Neural progenitor cell (in vitro differentiated cells): ENCODE data around the gene KCNC1. TPM values are rescaled to one million over a fixed set of nuclear protein-coding genes. Genes with fewer than 3 reads are reported as not detected.

Source experiments
- DNase-seq: peaks from one replicate; pipeline ENCODE4 v3.0.0-alpha.2; 2016; ENCODE audit warnings: low spot score
- H2AFZ ChIP-seq: fragments of 200-600 bp; sonication (generic); replicated peaks from 2 replicates; pipeline ENCODE4 v1.6.1; 2016; ENCODE audit warnings: antibody characterized with exemption
- H3F3A ChIP-seq: fragments of 200-600 bp; sonication (generic); 2 replicates; pipeline ENCODE4 v1.6.1; 2016; ENCODE audit warnings: antibody characterized with exemption, low read depth
- H3K27ac ChIP-seq: fragments of 200-600 bp; sonication (generic); 2 replicates; pipeline ENCODE4 v1.5.1; 2016; ENCODE audit warnings: mild to moderate bottlenecking
- H3K27me3 ChIP-seq: fragments of 200-600 bp; sonication (generic); 2 replicates; pipeline ENCODE4 v1.6.1; 2016; ENCODE audit warnings: mild to moderate bottlenecking, moderate library complexity
- H3K36me3 ChIP-seq: fragments of 200-600 bp; sonication (generic); 2 replicates; pipeline ENCODE4 v1.5.1; 2016
- H3K4me1 ChIP-seq: fragments of 200-600 bp; sonication (generic); 2 replicates; pipeline ENCODE4 v1.6.1; 2016; ENCODE audit warnings: mixed run types
- H3K4me2 ChIP-seq: fragments of 200-600 bp; sonication (generic); 2 replicates; pipeline ENCODE4 v1.6.1; 2016
- H3K4me3 ChIP-seq: fragments of 200-600 bp; sonication (generic); 2 replicates; pipeline ENCODE4 v1.5.1; 2016
- H3K79me2 ChIP-seq: fragments of 200-600 bp; sonication (generic); 2 replicates; pipeline ENCODE4 v1.6.1; 2016; ENCODE audit warnings: low read depth
- H3K9ac ChIP-seq: fragments of 200-600 bp; sonication (generic); 2 replicates; pipeline ENCODE4 v1.6.1; 2016
- H3K9me3 ChIP-seq: fragments of 200-600 bp; sonication (generic); 2 replicates; pipeline ENCODE4 v1.5.1; 2016; ENCODE audit warnings: low read depth
- H4K20me1 ChIP-seq: fragments of 200-600 bp; sonication (generic); 2 replicates; pipeline ENCODE4 v1.6.1; 2016; ENCODE audit warnings: low read depth
- H3K27ac Mint-ChIP-seq: 3 replicates; pipeline ENCODE4 v1.8.0; 2021; ENCODE audit warnings: mixed read lengths
- H3K27me3 Mint-ChIP-seq: 2 replicates; pipeline ENCODE4 v1.8.0; 2022; ENCODE audit warnings: low read depth, mild to moderate bottlenecking, inconsistent platforms, moderate library complexity, mixed read lengths; ENCODE audit not compliant: insufficient read depth
- H3K36me3 Mint-ChIP-seq: 3 replicates; pipeline ENCODE4 v1.8.0; 2021; ENCODE audit warnings: mixed read lengths
- H3K4me1 Mint-ChIP-seq: 3 replicates; pipeline ENCODE4 v1.8.0; 2021; ENCODE audit warnings: mixed read lengths
- H3K4me3 Mint-ChIP-seq: 3 replicates; pipeline ENCODE4 v1.8.0; 2021; ENCODE audit warnings: mild to moderate bottlenecking, moderate library complexity, mixed read lengths
- H3K9me3 Mint-ChIP-seq: 3 replicates; pipeline ENCODE4 v1.8.0; 2020; ENCODE audit warnings: mixed read lengths
- EZH2 ChIP-seq: fragments of 200-600 bp; sonication (generic); IDR thresholded peaks from 2 replicates; pipeline ENCODE4 v1.6.1; 2017; ENCODE audit warnings: antibody characterized with exemption, mild to moderate bottlenecking, moderate library complexity
- EZH2phosphoT487 ChIP-seq: fragments of 200-600 bp; sonication (generic); IDR thresholded peaks from 2 replicates; pipeline ENCODE4 v1.6.1; 2017; ENCODE audit warnings: antibody characterized with exemption
- total RNA-seq: library from RNA; depleted of rRNA; stranded (reverse); fragments of >200 nt; gene quantifications from 2 replicates; pipeline ENCODE4 v1.2.3, GENCODE V29; 2015; ENCODE audit warnings: low replicate concordance
- TF ChIP-seq, protein P1 (sequence below): fragments of 200-600 bp; sonication (generic); IDR thresholded peaks from 2 replicates; pipeline ENCODE4 v1.5.1; 2017; ENCODE audit warnings: antibody characterized with exemption, mild to moderate bottlenecking

Gene KCNC1
- total RNA-seq, 1 donor from 2014 or later: 0.04 TPM

DNA sequence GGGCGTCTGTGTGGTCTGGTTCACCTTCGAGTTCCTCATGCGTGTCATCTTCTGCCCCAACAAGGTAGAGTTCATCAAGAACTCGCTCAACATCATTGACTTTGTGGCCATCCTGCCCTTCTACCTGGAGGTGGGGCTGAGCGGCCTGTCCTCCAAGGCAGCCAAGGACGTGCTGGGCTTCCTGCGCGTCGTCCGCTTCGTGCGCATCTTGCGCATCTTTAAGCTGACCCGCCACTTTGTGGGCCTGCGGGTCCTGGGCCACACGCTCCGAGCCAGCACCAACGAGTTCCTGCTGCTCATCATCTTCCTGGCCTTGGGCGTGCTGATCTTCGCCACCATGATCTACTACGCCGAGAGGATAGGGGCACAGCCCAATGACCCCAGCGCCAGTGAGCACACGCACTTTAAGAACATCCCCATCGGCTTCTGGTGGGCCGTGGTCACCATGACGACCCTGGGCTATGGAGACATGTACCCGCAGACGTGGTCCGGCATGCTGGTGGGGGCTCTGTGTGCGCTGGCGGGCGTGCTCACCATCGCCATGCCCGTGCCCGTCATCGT lies 37.3 kb downstream of the KCNC1 start:
- no peaks in the 10 kb centered on the region for H3K9me3 Mint-ChIP-seq
- no peak overlapping the region for H3K4me3 Mint-ChIP-seq
- H3K4me1 ChIP-seq: peaks cover 30% of the 10 kb centered on the region
- H3K27me3 ChIP-seq: no peaks in the 10 kb centered on the region
- TF ChIP-seq, protein P1, sequence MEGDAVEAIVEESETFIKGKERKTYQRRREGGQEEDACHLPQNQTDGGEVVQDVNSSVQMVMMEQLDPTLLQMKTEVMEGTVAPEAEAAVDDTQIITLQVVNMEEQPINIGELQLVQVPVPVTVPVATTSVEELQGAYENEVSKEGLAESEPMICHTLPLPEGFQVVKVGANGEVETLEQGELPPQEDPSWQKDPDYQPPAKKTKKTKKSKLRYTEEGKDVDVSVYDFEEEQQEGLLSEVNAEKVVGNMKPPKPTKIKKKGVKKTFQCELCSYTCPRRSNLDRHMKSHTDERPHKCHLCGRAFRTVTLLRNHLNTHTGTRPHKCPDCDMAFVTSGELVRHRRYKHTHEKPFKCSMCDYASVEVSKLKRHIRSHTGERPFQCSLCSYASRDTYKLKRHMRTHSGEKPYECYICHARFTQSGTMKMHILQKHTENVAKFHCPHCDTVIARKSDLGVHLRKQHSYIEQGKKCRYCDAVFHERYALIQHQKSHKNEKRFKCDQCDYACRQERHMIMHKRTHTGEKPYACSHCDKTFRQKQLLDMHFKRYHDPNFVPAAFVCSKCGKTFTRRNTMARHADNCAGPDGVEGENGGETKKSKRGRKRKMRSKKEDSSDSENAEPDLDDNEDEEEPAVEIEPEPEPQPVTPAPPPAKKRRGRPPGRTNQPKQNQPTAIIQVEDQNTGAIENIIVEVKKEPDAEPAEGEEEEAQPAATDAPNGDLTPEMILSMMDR: no peak
- TF ChIP-seq EZH2phosphoT487 (no peak), EZH2 (no peak)
- no peaks in the 10 kb centered on the region for H3K9me3 ChIP-seq
- H3K4me3 ChIP-seq: no peak overlapping the region
- no peak overlapping the region for H2AFZ ChIP-seq
- no peak overlapping the region for H3K4me2 ChIP-seq
- H3K27me3 Mint-ChIP-seq: peaks cover 17% of the 10 kb centered on the region
- no peak overlapping the region for H3K27ac Mint-ChIP-seq
- no peaks in the 10 kb centered on the region for H3K79me2 ChIP-seq
- no peaks in the 10 kb centered on the region for H3K36me3 ChIP-seq
- DNase-seq: no peak
- peaks cover 36% of the 10 kb centered on the region for H3K4me1 Mint-ChIP-seq
- no peak overlapping the region for H3K27ac ChIP-seq
- H3F3A ChIP-seq: no peaks in the 10 kb centered on the region
- peaks cover 14% of the 10 kb centered on the region for H3K36me3 Mint-ChIP-seq
- H4K20me1 ChIP-seq: no peaks in the 10 kb centered on the region
- no peak overlapping the region for H3K9ac ChIP-seq

DNA sequence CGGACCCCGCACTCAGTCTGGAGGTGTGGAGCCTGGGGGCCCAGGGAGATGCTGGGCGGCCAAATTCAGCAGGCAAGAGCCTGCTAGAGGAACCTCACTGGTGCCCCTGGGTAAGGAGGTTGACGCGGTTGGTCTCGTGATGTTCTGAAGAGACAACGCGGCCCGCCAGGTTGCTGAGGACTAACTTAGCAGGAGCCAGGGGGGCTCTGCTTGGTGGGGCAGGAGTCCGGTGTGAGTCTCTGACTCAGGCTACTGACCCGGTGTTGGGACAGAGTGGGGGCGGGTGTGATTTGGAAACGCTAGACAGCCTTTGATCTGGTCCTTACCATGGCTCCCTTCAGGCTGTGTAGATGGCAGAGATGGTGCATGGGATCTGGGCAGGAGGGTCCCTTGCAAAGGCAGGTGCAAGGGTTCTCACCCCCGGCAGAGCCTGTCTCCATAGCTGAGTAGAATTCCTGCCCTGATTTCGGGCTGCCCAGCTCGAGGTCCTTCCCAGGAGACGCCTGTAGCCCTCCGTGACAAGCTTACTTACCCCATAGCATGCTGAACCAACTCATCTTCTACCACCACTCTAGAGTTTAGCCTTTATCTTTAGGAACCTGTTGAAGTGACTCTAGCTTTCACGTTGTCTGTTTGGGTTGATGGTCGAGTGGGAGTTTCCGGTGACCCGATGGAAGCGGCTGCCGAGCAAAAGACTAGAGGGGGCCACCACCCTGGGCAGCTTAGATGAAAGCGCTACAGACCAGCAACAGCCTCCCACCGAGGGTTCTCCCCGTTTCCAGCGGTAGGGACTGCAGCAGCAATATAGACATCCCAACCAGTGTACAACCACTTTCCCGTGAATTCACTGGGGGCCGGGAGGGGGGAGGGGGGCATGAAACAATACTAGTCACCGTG lies 38.4 kb downstream of the KCNC1 start:
- H3K79me2 ChIP-seq: no peaks in the 10 kb centered on the region
- H3K27me3 ChIP-seq: no peaks in the 10 kb centered on the region
- no peaks in the 10 kb centered on the region for H4K20me1 ChIP-seq
- no peak overlapping the region for H3K27ac ChIP-seq
- TF ChIP-seq EZH2phosphoT487 (no peak), EZH2 (no peak)
- TF ChIP-seq, protein P1: no peak
- H3K4me1 ChIP-seq: peaks cover 30% of the 10 kb centered on the region
- H3K9ac ChIP-seq: no peak overlapping the region
- H3F3A ChIP-seq: no peaks in the 10 kb centered on the region
- no peak for DNase-seq
- Mint-ChIP-seq H3K4me1 (peaks cover 34% of the 10 kb centered on the region), H3K36me3 (peaks cover 14% of the 10 kb centered on the region), H3K4me3 (no peak overlapping the region), H3K27ac (no peak overlapping the region), H3K27me3 (peaks cover 19% of the 10 kb centered on the region), H3K9me3 (no peaks in the 10 kb centered on the region)
- H3K36me3 ChIP-seq: no peaks in the 10 kb centered on the region
- H2AFZ ChIP-seq: no peak overlapping the region
- no peak overlapping the region for H3K4me3 ChIP-seq
- no peaks in the 10 kb centered on the region for H3K9me3 ChIP-seq
- no peak overlapping the region for H3K4me2 ChIP-seq

DNA sequence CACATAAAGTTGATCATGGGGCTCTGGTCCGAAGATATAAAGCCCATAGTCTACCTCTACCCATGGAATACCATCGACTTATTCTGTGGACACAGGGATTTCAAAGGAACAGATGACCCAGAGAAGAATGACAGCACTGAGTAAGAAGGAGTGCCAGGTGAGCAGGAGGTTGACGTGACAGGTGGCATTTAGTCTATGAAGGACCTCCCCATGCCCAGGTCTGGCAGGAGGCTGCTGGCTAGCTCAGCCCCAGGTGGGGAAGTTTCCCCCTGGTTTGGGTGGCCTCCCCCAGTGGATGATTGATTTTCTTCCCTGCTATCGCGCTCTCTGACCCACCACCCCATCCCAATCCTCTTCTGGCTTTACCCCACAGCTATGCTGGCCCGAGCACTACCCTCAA lies 39.1 kb downstream of the KCNC1 start:
- no peak overlapping the region for H3K4me2 ChIP-seq
- H3K79me2 ChIP-seq: no peaks in the 10 kb centered on the region
- no peaks in the 10 kb centered on the region for H4K20me1 ChIP-seq
- no peak overlapping the region for H3K9ac ChIP-seq
- H3K27ac ChIP-seq: no peak overlapping the region
- H3K36me3 Mint-ChIP-seq: peaks cover 14% of the 10 kb centered on the region
- no peak overlapping the region for H3K4me3 ChIP-seq
- no peak overlapping the region for H2AFZ ChIP-seq
- H3K27ac Mint-ChIP-seq: no peak overlapping the region
- H3K9me3 ChIP-seq: no peaks in the 10 kb centered on the region
- TF ChIP-seq, protein P1: no peak
- TF ChIP-seq EZH2: no peak
- no peak for TF ChIP-seq EZH2phosphoT487
- H3K4me1 Mint-ChIP-seq: peaks cover 32% of the 10 kb centered on the region
- H3K36me3 ChIP-seq: no peaks in the 10 kb centered on the region
- peaks cover 20% of the 10 kb centered on the region for H3K27me3 Mint-ChIP-seq
- H3K27me3 ChIP-seq: no peaks in the 10 kb centered on the region
- no peak overlapping the region for H3K4me3 Mint-ChIP-seq
- no peaks in the 10 kb centered on the region for H3K9me3 Mint-ChIP-seq
- DNase-seq: no peak
- H3K4me1 ChIP-seq: peaks cover 30% of the 10 kb centered on the region
- H3F3A ChIP-seq: no peaks in the 10 kb centered on the region
